Activated CD4-positive, alpha-beta T cell treated with anti-CD3 and anti-CD28 coated beads, Interleukin-10, Interleukin-2, amounts not matched to agents 100 ng/mL and 50 ng/mL, durations not matched to agents 16 hours and 8 hours (primary cell): Measurements from ENCODE around the gene LMTK2.
A peak's percentile ranks its signal among the peaks of the same experiment; 100 is the strongest.
"Not testable (repeated sequence)": the region's sequence is repeated elsewhere in the genome, so short reads cannot be mapped to it uniquely, and the experiment has no call there.

ENCODE experiments used
- DNase-seq: peaks from one replicate; pipeline ENCODE4 v3.0.0-alpha.2; 2020

The LMTK2 gene

GRCh38 chr7:98107313-98107721, 655 bp downstream of the LMTK2 start:
- DNase-seq, result peak; percentile 9

GRCh38 chr7:98110249-98111022, 3.8 kb downstream of the LMTK2 start:
- no peak for DNase-seq

- no peak for DNase-seq
Observed at GRCh38 chr7:98112077-98112476, 5.4 kb downstream of the LMTK2 start.

GRCh38 chr7:98115746-98116525, 9.3 kb downstream of the LMTK2 start:
- DNase-seq, result no peak

- DNase-seq, result no peak
Observed at GRCh38 chr7:98116656-98117461, 10.2 kb downstream of the LMTK2 start.

- no peak for DNase-seq
Observed at GRCh38 chr7:98119256-98119918, 12.7 kb downstream of the LMTK2 start.

GRCh38 chr7:98120559-98120958, 13.9 kb downstream of the LMTK2 start:
- no peak for DNase-seq

- DNase-seq, result not testable (repeated sequence)
Observed at GRCh38 chr7:98121388-98121787, 14.7 kb downstream of the LMTK2 start.

- DNase-seq, result no peak
Observed at GRCh38 chr7:98123365-98123696, 16.7 kb downstream of the LMTK2 start.

GRCh38 chr7:98125759-98126158, 19.1 kb downstream of the LMTK2 start:
- DNase-seq, result no peak

GRCh38 chr7:98126311-98127142, 19.9 kb downstream of the LMTK2 start:
- DNase-seq, result no peak

- DNase-seq, result no peak
Observed at GRCh38 chr7:98128346-98128745, 21.7 kb downstream of the LMTK2 start.

GRCh38 chr7:98130959-98131358, 24.3 kb downstream of the LMTK2 start:
- no peak for DNase-seq

GRCh38 chr7:98133181-98133580, 26.5 kb downstream of the LMTK2 start:
- peak; percentile 73 for DNase-seq

GRCh38 chr7:98133621-98134303, 27.1 kb downstream of the LMTK2 start:
- DNase-seq, result peak; percentile 7

GRCh38 chr7:98134420-98135228, 28.0 kb downstream of the LMTK2 start:
- no peak for DNase-seq

GRCh38 chr7:98135984-98136383, 29.3 kb downstream of the LMTK2 start:
- DNase-seq, result no peak

GRCh38 chr7:98136423-98136822, 29.8 kb downstream of the LMTK2 start:
- no peak for DNase-seq

GRCh38 chr7:98137134-98137825, 30.6 kb downstream of the LMTK2 start:
- no peak for DNase-seq

- DNase-seq, result no peak
Observed at GRCh38 chr7:98137826-98138151, 31.1 kb downstream of the LMTK2 start.
